Panc1 (cell line): ENCODE data around the gene TRANK1. TPM values are rescaled to one million over a fixed set of nuclear protein-coding genes. Genes with fewer than 3 reads are reported as not detected.

ENCODE experiments used
- ATAC-seq: fragments of 200-7000 bp; cut with Tn5 transposase; 2 replicates; pipeline ENCODE4 v1.9.1; 2020; ENCODE audit warnings: mild to moderate bottlenecking, moderate library complexity
- BruUV-seq: library from RNA; stranded (reverse); fragments of 400-500 nt; replicated peaks from 2 replicates; lab custom pipeline; 2021; lab: Mats Ljungman, UMichigan
- CTCF ChIA-PET: fragments of 300-600 bp; sonication (Branson Sonifier 250); formaldehyde crosslinking; loops from one replicate; lab custom pipeline; 2022; ENCODE audit warnings: antibody characterized with exemption; lab: Charles Lee
- POLR2A ChIA-PET: fragments of 300-600 bp; sonication (Branson Sonifier 250); formaldehyde crosslinking; loops from one replicate; lab custom pipeline; 2022; ENCODE audit warnings: antibody characterized with exemption; lab: Charles Lee
- DNase-seq: peaks from one replicate; pipeline ENCODE4 v3.0.0-alpha.2; 2010; ENCODE audit warnings: low read depth, low spot score
- H3K27ac ChIP-seq: 2 replicates; pipeline ENCODE4 v1.5.1; 2011; ENCODE audit warnings: mild to moderate bottlenecking, low read length, inconsistent platforms
- H3K27me3 ChIP-seq: fragments of 200-500 bp; sonication (Bioruptor generic); 2 replicates; pipeline ENCODE4 v1.6.0; 2014; ENCODE audit warnings: low read length, inconsistent platforms; ENCODE audit not compliant: control insufficient read depth, insufficient read depth
- H3K36me3 ChIP-seq: fragments of 200-500 bp; sonication (Bioruptor generic); 2 replicates; pipeline ENCODE4 v1.5.1; 2014; ENCODE audit warnings: inconsistent platforms, mild to moderate bottlenecking, low read length, moderate library complexity; ENCODE audit not compliant: control insufficient read depth, insufficient read depth
- H3K4me1 ChIP-seq: 2 replicates; pipeline ENCODE4 v1.5.1; 2011; ENCODE audit warnings: inconsistent platforms, mild to moderate bottlenecking, low read length, moderate library complexity; ENCODE audit not compliant: control insufficient read depth, insufficient read depth
- H3K4me3 ChIP-seq, 2 experiments: 2 replicates each; pipeline ENCODE4 v1.5.1; 2011 to 2012; ENCODE audit warnings: low read depth in 2 of 2, low read length in 2 of 2, mild to moderate bottlenecking in 2 of 2, inconsistent platforms in 1 of 2, moderate library complexity in 1 of 2
- H3K9me3 ChIP-seq: fragments of 200-500 bp; sonication (Bioruptor generic); 2 replicates; pipeline ENCODE4 v1.5.1; 2014; ENCODE audit warnings: low read depth, mild to moderate bottlenecking, inconsistent platforms, low read length, moderate library complexity; ENCODE audit not compliant: control insufficient read depth, insufficient read depth
- CTCF ChIP-seq: fragments of 450-650 bp; IDR thresholded peaks from 2 replicates; pipeline ENCODE4 v1.5.1; 2017; ENCODE audit warnings: mild to moderate bottlenecking
- POLR2AphosphoS5 ChIP-seq: IDR thresholded peaks from 2 replicates; pipeline ENCODE4 v1.6.1; 2012; ENCODE audit warnings: mild to moderate bottlenecking, low read depth, low read length, moderate library complexity
- REST ChIP-seq, 2 experiments: IDR thresholded peaks; 2 replicates each; pipeline ENCODE4 v1.6.1; 2011 to 2012; ENCODE audit warnings: low read depth in 2 of 2, control low read depth in 1 of 2, low read length in 1 of 2, mild to moderate bottlenecking in 1 of 2, moderate library complexity in 1 of 2; ENCODE audit not compliant: insufficient read depth in 1 of 2
- SIN3A ChIP-seq: IDR thresholded peaks from 2 replicates; pipeline ENCODE4 v1.6.1; 2012; ENCODE audit warnings: low read depth, mild to moderate bottlenecking, low read length, moderate library complexity, borderline replicate concordance; ENCODE audit not compliant: insufficient read depth
- TCF7L2 ChIP-seq: IDR thresholded peaks from 2 replicates; pipeline ENCODE4 v1.6.1; 2011; ENCODE audit warnings: mild to moderate bottlenecking, low read depth, low read length, inconsistent platforms
- in situ Hi-C: cut with HindIII; loops from 2 replicates; pipeline ENCODE4 v1.10.0; 2016; ENCODE audit warnings: low sequenced_read_pairs, low pct_unique_long_range_greater_than_20kb
- intact Hi-C: fragments of 100-400 bp; cut with micrococcal nuclease; formaldehyde crosslinking; loops from one replicate; pipeline ENCODE4 v1.10.0; 2022; ENCODE audit not compliant: unreplicated experiment
- total RNA-seq: library from RNA; stranded (reverse); gene quantifications from one replicate; pipeline ENCODE4 v1.2.1, GENCODE V29; 2021; ENCODE audit not compliant: unreplicated experiment

TRANK1 gene
- total RNA-seq, 1 experiment from 2014 or later, result 3.2 TPM

GRCh38 chr3:36790765-36791164 lies 154.1 kb downstream of the TRANK1 start:
- Histone ChIP-seq H3K9me3 (no peaks in the 10 kb centered on the region), H3K27me3 (no peaks in the 10 kb centered on the region), H3K36me3 (no peaks in the 10 kb centered on the region), H3K27ac (no peak overlapping the region), H3K4me1 (no peaks in the 10 kb centered on the region), H3K4me3 (no peak overlapping the region)
- CTCF ChIA-PET, result no interaction called here
- intact Hi-C loops, result loop anchor here (5.0 kb wide), 1 partner anchor 77 kb away; no protein-coding TSS in a partner anchor
- ATAC-seq (no peak), DNase-seq (no peak)
- no TSS peak for BruUV-seq
- in situ Hi-C loops, result no loop called here
- POLR2A ChIA-PET, result no interaction called here
- no peak for TF ChIP-seq SIN3A
- TF ChIP-seq POLR2AphosphoS5, result no peak
- TF ChIP-seq REST (IDR thresholded peaks at IDR 0.05; ENCODE audit: insufficient read depth in 1 of 2, low read depth in 2 of 2, low read length in 1 of 2), result no peak
- TF ChIP-seq TCF7L2, result no peak
- TF ChIP-seq CTCF, result no peak

GRCh38 chr3:36786921-36787890 lies 157.6 kb downstream of the TRANK1 start:
- intact Hi-C loops, result no loop called here
- no peak overlapping the region for H3K27ac ChIP-seq
- H3K4me3 ChIP-seq, result no peak overlapping the region
- no peaks in the 10 kb centered on the region for H3K4me1 ChIP-seq
- ChIA-PET POLR2A (no interaction called here), CTCF (no interaction called here)
- no peaks in the 10 kb centered on the region for H3K9me3 ChIP-seq
- ATAC-seq (no peak), DNase-seq (no peak)
- in situ Hi-C loops, result no loop called here
- TF ChIP-seq CTCF, result no peak
- H3K36me3 ChIP-seq, result no peaks in the 10 kb centered on the region
- BruUV-seq, result no TSS peak
- H3K27me3 ChIP-seq, result no peaks in the 10 kb centered on the region
